Testis (tissue), 2 donors: ENCODE data around the gene NOVA1.

Source experiments
- CTCF ChIP-seq, 3 experiments: fragments of 450-650 bp in 2 of 3; fragments of 200-600 bp in 1 of 3; sonication (generic) in 1 of 3; IDR thresholded peaks; one replicate each; pipeline ENCODE4 v1.5.1; 2016 to 2019; ENCODE audit warnings: antibody characterized with exemption in 3 of 3, mild to moderate bottlenecking in 2 of 3, moderate library complexity in 1 of 3
- POLR2A ChIP-seq: fragments of 450-650 bp; IDR thresholded peaks from one replicate; pipeline ENCODE4 v1.6.1; 2017; ENCODE audit warnings: antibody characterized with exemption, mild to moderate bottlenecking, moderate library complexity

- TF ChIP-seq POLR2A (no peak), CTCF (IDR thresholded peaks at IDR 0.05) (no peak)
Observed at GRCh38 chr14:26601856-26602255, 4.0 kb upstream of the NOVA1 start.
